GM12878 (cell line): ENCODE measurements around the gene HES2. TPM values are rescaled to one million over a fixed set of nuclear protein-coding genes. Genes with fewer than 3 reads are reported as not detected.

Source experiments
- ATAC-seq: fragments of 200-7000 bp; cut with Tn5 transposase; 3 replicates; pipeline ENCODE4 v1.9.1; 2020; ENCODE audit warnings: mild to moderate bottlenecking, moderate library complexity
- BruUV-seq: library from RNA; stranded (reverse); fragments of 400-500 nt; replicated peaks from 2 replicates; lab custom pipeline; 2021; lab: Mats Ljungman, UMichigan
- CTCF ChIA-PET: fragments of 300-600 bp; sonication (Branson Sonifier 250); formaldehyde crosslinking; extraction: SDS; loops from one replicate; lab custom pipeline; 2021; ENCODE audit warnings: inconsistent platforms; lab: Yijun Ruan, JAX
- POLR2A ChIA-PET: fragments of 350-600 bp; formaldehyde crosslinking; extraction: SDS; loops from one replicate; lab custom pipeline; 2021; ENCODE audit warnings: inconsistent platforms; lab: Charles Lee
- RAD21 ChIA-PET: fragments of 300-600 bp; sonication (Branson Sonifier 250); formaldehyde crosslinking; loops from one replicate; lab custom pipeline; 2023; ENCODE audit warnings: antibody characterized with exemption; ENCODE audit not compliant: unreplicated experiment; lab: Charles Lee
- SMC1A ChIA-PET: fragments of 300-600 bp; sonication (Branson Sonifier 250); formaldehyde crosslinking; loops from one replicate; lab custom pipeline; 2023; ENCODE audit not compliant: unreplicated experiment, uncharacterized antibody; lab: Charles Lee
- DNase-seq: peaks from one replicate; pipeline ENCODE4 v3.0.0-alpha.2; 2011; ENCODE audit warnings: low read depth, low spot score
- FAIRE-seq: peaks from 3 replicates; lab custom pipeline; 2011; peaks lifted over from hg19 to GRCh38; lab: Jason Lieb, UNC
- H2AFZ ChIP-seq: 2 replicates; pipeline ENCODE4 v1.6.0; 2011; ENCODE audit warnings: low read depth, low read length, control low read depth; ENCODE audit not compliant: control insufficient read depth
- H3K27ac ChIP-seq: 2 replicates; pipeline ENCODE4 v1.5.1; 2011; ENCODE audit warnings: control low read depth; ENCODE audit not compliant: control insufficient read depth, insufficient read depth
- H3K27me3 ChIP-seq, 2 experiments: replicated peaks in 1 of 2; 2 replicates each; pipeline versions ENCODE4 v1.6.0 to v1.6.1; 2011; ENCODE audit warnings: low read length in 1 of 2; ENCODE audit not compliant: control insufficient read depth in 2 of 2, insufficient read depth in 2 of 2
- H3K36me3 ChIP-seq, 2 experiments: 2 replicates each; pipeline ENCODE4 v1.5.1; 2011; ENCODE audit warnings: low read length in 1 of 2; ENCODE audit not compliant: control insufficient read depth in 2 of 2, insufficient read depth in 2 of 2
- H3K4me1 ChIP-seq: 2 replicates; pipeline ENCODE4 v1.6.1; 2011; ENCODE audit warnings: mild to moderate bottlenecking, low read length, moderate library complexity, mixed read lengths; ENCODE audit not compliant: control insufficient read depth, insufficient read depth
- H3K4me2 ChIP-seq: 2 replicates; pipeline ENCODE4 v1.6.0; 2011; ENCODE audit warnings: control low read depth; ENCODE audit not compliant: control insufficient read depth, insufficient read depth
- H3K4me3 ChIP-seq: fragments of 200-600 bp; sonication (generic); 2 replicates; pipeline ENCODE4 v1.5.1; 2016
- H3K79me2 ChIP-seq: 2 replicates; pipeline ENCODE4 v1.6.0; 2011; ENCODE audit warnings: low read length; ENCODE audit not compliant: control insufficient read depth, insufficient read depth
- H3K9ac ChIP-seq: 2 replicates; pipeline ENCODE4 v1.8.0; 2011; ENCODE audit warnings: low read length, control low read depth, mixed read lengths; ENCODE audit not compliant: control insufficient read depth, insufficient read depth
- H3K9me3 ChIP-seq: replicated peaks from 3 replicates; pipeline ENCODE4 v1.5.1; 2011; ENCODE audit warnings: mild to moderate bottlenecking, low read length; ENCODE audit not compliant: control insufficient read depth, insufficient read depth
- H4K20me1 ChIP-seq: 2 replicates; pipeline ENCODE4 v1.6.0; 2011; ENCODE audit not compliant: control insufficient read depth, insufficient read depth
- ATF7 ChIP-seq: fragments of 450-650 bp; IDR thresholded peaks from 2 replicates; pipeline ENCODE4 v1.6.1; 2016; ENCODE audit warnings: low read depth, mild to moderate bottlenecking
- CEBPZ ChIP-seq: fragments of 150-350 bp; IDR thresholded peaks from 2 replicates; pipeline ENCODE4 v1.6.1; 2016; ENCODE audit warnings: low read depth, low read length
- HDAC2 ChIP-seq: fragments of 200-600 bp; sonication (generic); IDR thresholded peaks from 2 replicates; pipeline ENCODE4 v1.6.1; 2017
- MTA3 ChIP-seq: IDR thresholded peaks from 2 replicates; pipeline ENCODE4 v1.6.1; 2012; ENCODE audit warnings: low read length, inconsistent platforms, borderline replicate concordance
- NFYB ChIP-seq: IDR thresholded peaks from 2 replicates; pipeline ENCODE4 v1.6.1; 2011; ENCODE audit warnings: low read depth, mild to moderate bottlenecking, low read length, improper control_type of control experiment, moderate library complexity; ENCODE audit not compliant: insufficient read depth
- PAX8 ChIP-seq: fragments of 450-650 bp; IDR thresholded peaks from 2 replicates; pipeline ENCODE4 v1.6.1; 2017; ENCODE audit warnings: mild to moderate bottlenecking, moderate library complexity
- POU2F2 ChIP-seq: IDR thresholded peaks from 3 replicates; pipeline ENCODE4 v1.6.1; 2011; ENCODE audit warnings: low read depth, mild to moderate bottlenecking, low read length, borderline replicate concordance
- RAD21 ChIP-seq: IDR thresholded peaks from 2 replicates; pipeline ENCODE4 v1.6.1; 2011; ENCODE audit warnings: mild to moderate bottlenecking, low read depth, low read length, moderate library complexity; ENCODE audit not compliant: insufficient read depth
- SMARCA5 ChIP-seq: fragments of 450-650 bp; IDR thresholded peaks from 2 replicates; pipeline ENCODE4 v1.6.1; 2017; ENCODE audit warnings: mild to moderate bottlenecking
- STAT3 ChIP-seq: IDR thresholded peaks from 2 replicates; pipeline ENCODE4 v1.6.1; 2011; ENCODE audit warnings: low read depth, low read length, improper control_type of control experiment
- SUZ12 ChIP-seq: fragments of 200-600 bp; sonication (generic); IDR thresholded peaks from one replicate; pipeline ENCODE4 v1.6.1; 2018; ENCODE audit warnings: antibody characterized with exemption, mild to moderate bottlenecking; ENCODE audit not compliant: unreplicated experiment
- YY1 ChIP-seq: IDR thresholded peaks from 2 replicates; pipeline ENCODE4 v1.6.1; 2011; ENCODE audit warnings: low read depth, mild to moderate bottlenecking, low read length
- ZNF687 ChIP-seq: fragments of 450-650 bp; IDR thresholded peaks from 2 replicates; pipeline ENCODE4 v1.6.1; 2017; ENCODE audit warnings: mild to moderate bottlenecking, moderate library complexity
- WGBS: methylation state at CpG from one replicate; pipeline ENCODE4 v1.1.6; 2016; ENCODE audit warnings: low lambda C conversion rate; ENCODE audit not compliant: insufficient replicate concordance, insufficient coverage; ENCODE audit errors: missing lambda C conversion rate; 5-methylcytosine and 5-hydroxymethylcytosine counted together
- in situ Hi-C: fragments of 300-500 bp; cut with MboI; formaldehyde crosslinking; loops from 9 replicates; pipeline ENCODE4 v1.14.3; 2018; ENCODE audit warnings: mixed read lengths
- intact Hi-C: fragments of 100-400 bp; cut with micrococcal nuclease; formaldehyde crosslinking; loops from one replicate; pipeline ENCODE4 v1.14.2; 2022; ENCODE audit not compliant: unreplicated experiment
- polyA plus RNA-seq, 11 experiments: library from polyadenylated mRNA; depleted of rRNA in 4 of 11; unstranded in 6 of 11; stranded (reverse) in 5 of 11; fragments of >200 nt; fragmentation: Nextera tagmentation in 4 of 11; fragmentation: Illumina TruSeq in 1 of 11; extraction: Ambion mirVana in 4 of 11; extraction: Trizol in 1 of 11; gene quantifications; 1 replicate in 1 of 11; 2 replicates in 10 of 11; pipeline versions ENCODE4 v1.2.1 to v1.2.3, GENCODE V29; 2011 to 2016; ENCODE audit warnings: inconsistent platforms in 2 of 11, missing spikeins in 2 of 11, low read depth in 1 of 11
- total RNA-seq, 4 experiments: library from RNA; depleted of rRNA in 3 of 4; stranded (reverse); fragments of >200 nt in 3 of 4; fragmentation: Illumina TruSeq in 1 of 4; extraction: Trizol in 1 of 4; gene quantifications; 2 replicates each; pipeline versions ENCODE4 v1.2.1 to v1.2.3, GENCODE V29; 2013 to 2021
- TF ChIP-seq, protein P1 (sequence below): IDR thresholded peaks from 2 replicates; pipeline ENCODE4 v1.6.1; 2012; ENCODE audit warnings: low read depth, low read length, improper control_type of control experiment

HES2 gene
- total and polyA plus RNA-seq, 10 of the 15 experiments (the other 5 are each of a cell fraction or from before 2014, with no cell fraction given): 0.13 to 2.0 (median 0.26) TPM

DNA sequence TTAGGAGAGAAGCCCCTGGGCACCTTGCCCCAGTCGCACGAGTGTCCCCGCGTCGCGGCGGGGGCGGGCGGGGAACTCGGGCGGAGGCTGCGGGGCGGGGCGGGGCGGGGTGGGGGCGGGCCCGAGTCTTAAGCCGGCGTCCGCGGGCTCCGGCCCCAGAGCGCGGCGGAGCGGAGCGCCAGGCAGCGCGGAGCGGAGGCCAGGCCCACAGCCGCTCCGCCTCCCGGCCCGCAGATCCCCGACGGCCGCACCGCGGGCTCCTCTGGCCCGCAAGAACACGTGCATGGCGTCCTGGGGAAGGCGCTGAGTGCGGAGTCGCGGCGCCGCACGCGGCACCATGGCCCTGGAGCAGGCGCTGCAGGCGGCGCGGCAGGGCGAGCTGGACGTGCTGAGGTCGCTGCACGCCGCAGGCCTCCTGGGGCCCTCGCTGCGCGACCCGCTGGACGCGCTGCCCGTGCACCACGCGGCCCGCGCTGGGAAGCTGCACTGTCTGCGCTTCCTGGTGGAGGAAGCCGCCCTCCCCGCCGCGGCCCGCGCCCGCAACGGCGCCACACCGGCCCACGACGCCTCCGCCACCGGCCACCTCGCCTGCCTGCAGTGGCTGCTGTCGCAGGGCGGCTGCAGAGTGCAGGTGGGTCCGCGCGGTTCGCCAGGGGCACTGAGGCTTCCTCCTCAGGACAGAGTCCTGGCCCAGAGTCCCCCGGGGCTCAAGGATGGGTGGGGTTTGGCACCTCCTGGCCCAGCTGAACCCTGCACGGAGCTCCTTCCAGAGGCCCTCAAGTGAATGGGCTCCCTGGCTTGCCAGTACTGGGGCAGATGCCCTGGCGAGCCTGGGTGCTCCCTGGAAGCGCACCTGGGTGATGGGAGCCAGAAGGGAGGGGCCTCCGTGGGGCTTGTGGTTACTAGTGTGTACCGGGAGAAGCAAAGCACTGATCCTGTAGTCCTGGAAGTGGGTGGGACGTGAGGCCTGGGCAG lies 5.2 kb upstream of the HES2 start, which contains the start of gene ESPN:
TSS of gene ESPN (plus strand) at position 158 of the 975 bp plus-strand sequence. CDS start at position 338, 180 bp downstream.
- peaks cover 15 to 18% of the 10 kb centered on the region in 2 experiments; a peak in 3 of 4 replicates for H3K27me3 ChIP-seq
- FAIRE-seq: no peak
- RAD21 ChIA-PET: interaction anchor here (0.7 kb wide), 1 partner anchor 65 kb away, joined by 3 read pairs; no protein-coding TSS in a partner anchor
- TF ChIP-seq, protein P1, sequence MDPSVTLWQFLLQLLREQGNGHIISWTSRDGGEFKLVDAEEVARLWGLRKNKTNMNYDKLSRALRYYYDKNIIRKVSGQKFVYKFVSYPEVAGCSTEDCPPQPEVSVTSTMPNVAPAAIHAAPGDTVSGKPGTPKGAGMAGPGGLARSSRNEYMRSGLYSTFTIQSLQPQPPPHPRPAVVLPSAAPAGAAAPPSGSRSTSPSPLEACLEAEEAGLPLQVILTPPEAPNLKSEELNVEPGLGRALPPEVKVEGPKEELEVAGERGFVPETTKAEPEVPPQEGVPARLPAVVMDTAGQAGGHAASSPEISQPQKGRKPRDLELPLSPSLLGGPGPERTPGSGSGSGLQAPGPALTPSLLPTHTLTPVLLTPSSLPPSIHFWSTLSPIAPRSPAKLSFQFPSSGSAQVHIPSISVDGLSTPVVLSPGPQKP: no peak
- TF ChIP-seq PAX8: no peak
- TF ChIP-seq HDAC2: no peak
- no peak for TF ChIP-seq MTA3
- TF ChIP-seq ZNF687: 0 out of 2 replicates have a peak, but pooled peaks have one; percentile 17
- no peak for TF ChIP-seq CEBPZ
- no peak for TF ChIP-seq NFYB
- no peak for TF ChIP-seq YY1
- no peak for TF ChIP-seq SUZ12
- TF ChIP-seq STAT3: no peak
- TF ChIP-seq ATF7: no peak
- no peak for TF ChIP-seq RAD21
- no peak for TF ChIP-seq POU2F2
- TF ChIP-seq SMARCA5: peak; percentile 40; the same call in 1 of the 2 replicates

More for the DNA sequence above, 5.2 kb upstream of the HES2 start, which contains the start of gene ESPN:
- intact Hi-C loops (no loop called here), in situ Hi-C loops (no loop called here)
- peak; percentile 59 for ATAC-seq
- SMC1A ChIA-PET: no interaction called here
- WGBS: 14% methylated on average over 72 of the region's 99 CpGs
- Histone ChIP-seq H3K4me3 (no peak within 1 kb of the TSS), H3K27ac (no peak within 1 kb of the TSS), H3K36me3 (no peaks in the 10 kb centered on the region), H3K9ac (no peak within 1 kb of the TSS), H3K79me2 (no peaks in the 10 kb centered on the region), H4K20me1 (no peaks in the 10 kb centered on the region; the same call in 1 of the 2 replicates), H3K9me3 (no peaks in the 10 kb centered on the region), H3K4me1 (peaks cover 10% of the 10 kb centered on the region), H2AFZ (no peak within 1 kb of the TSS; the same call in 1 of the 2 replicates), H3K4me2 (peak within 1 kb of the TSS; percentile 38; the same call in 1 of the 2 replicates)
- CTCF ChIA-PET: interaction anchor here (1.3 to 10.9 kb wide), 2 partner anchors 16 to 56 kb away, joined by 3 to 137 read pairs; no protein-coding TSS in a partner anchor
- POLR2A ChIA-PET: no interaction called here
- no TSS peak for BruUV-seq
- no peak for DNase-seq
